Cardiac fibroblast (primary cell): Measurements from ENCODE around the gene AKR1B1.

Experiments
- DNase-seq, 2 donors: peaks; one replicate each; pipeline versions ENCODE4 v3.0.0 to v3.0.0-alpha.2; 2010; ENCODE audit warnings: low read depth in 2 of 2
- H3K4me3 ChIP-seq, 2 donors: replicated peaks in 1 of 2; 1 replicate in 1 of 2; 2 replicates in 1 of 2; pipeline ENCODE4 v1.5.1; 2011; ENCODE audit warnings: low read depth in 2 of 2, low read length in 2 of 2, mild to moderate bottlenecking in 2 of 2, moderate library complexity in 1 of 2
- CTCF ChIP-seq: IDR thresholded peaks from one replicate; pipeline ENCODE4 v1.5.1; 2011; ENCODE audit warnings: low read depth, mild to moderate bottlenecking, low read length, inconsistent platforms

AKR1B1 gene

GRCh38 chr7:134472572-134473244 is 13.8 kb upstream of the AKR1B1 start:
- peak in 1 of 2 donors; percentile 34 for DNase-seq
- no peak for TF ChIP-seq CTCF
- H3K4me3 ChIP-seq: no peak overlapping the region

GRCh38 chr7:134470864-134471263 is 12.0 kb upstream of the AKR1B1 start:
- H3K4me3 ChIP-seq: no peak overlapping the region
- DNase-seq: peak; percentile 35 to 92
- no peak for TF ChIP-seq CTCF

- no peak for DNase-seq
- H3K4me3 ChIP-seq: no peak overlapping the region
- no peak for TF ChIP-seq CTCF
Measured at GRCh38 chr7:134469622-134470021, 10.7 kb upstream of the AKR1B1 start.

- H3K4me3 ChIP-seq: no peak overlapping the region
- no peak for TF ChIP-seq CTCF
- no peak for DNase-seq
Measured at GRCh38 chr7:134468475-134468874, 9.6 kb upstream of the AKR1B1 start.

GRCh38 chr7:134468054-134468453 is 9.2 kb upstream of the AKR1B1 start:
- no peak for DNase-seq
- no peak overlapping the region for H3K4me3 ChIP-seq
- no peak for TF ChIP-seq CTCF

- H3K4me3 ChIP-seq: no peak overlapping the region
- no peak for TF ChIP-seq CTCF
- DNase-seq: no peak
Measured at GRCh38 chr7:134465491-134465890, 6.6 kb upstream of the AKR1B1 start.

- H3K4me3 ChIP-seq: no peak overlapping the region
- no peak for TF ChIP-seq CTCF
- no peak for DNase-seq
Measured at GRCh38 chr7:134464496-134464895, 5.6 kb upstream of the AKR1B1 start.
